H1 (cell line): Measurements from ENCODE around the gene CYP1A2. TPM values are rescaled to one million over a fixed set of nuclear protein-coding genes. Genes with fewer than 3 reads are reported as not detected.

Experiments used
- CTCF ChIA-PET: fragments of 300-600 bp; sonication (Branson Sonifier 250); formaldehyde crosslinking; loops from one replicate; lab custom pipeline; 2021; ENCODE audit not compliant: partially characterized antibody; lab: Charles Lee
- POLR2A ChIA-PET: fragments of 300-600 bp; sonication (Branson Sonifier 250); formaldehyde crosslinking; loops from one replicate; lab custom pipeline; 2021; ENCODE audit warnings: inconsistent platforms; ENCODE audit not compliant: partially characterized antibody; lab: Charles Lee
- DNase-seq, 2 experiments: peaks; one replicate each; pipeline versions ENCODE4 v3.0.0 to v3.0.0-alpha.2; 2010 to 2022; ENCODE audit warnings: low spot score in 2 of 2, low read depth in 1 of 2, mixed read lengths in 1 of 2
- FAIRE-seq: peaks from 2 replicates; lab custom pipeline; 2011; peaks lifted over from hg19 to GRCh38; lab: Jason Lieb, UNC
- H2AFZ ChIP-seq: 2 replicates; pipeline ENCODE4 v1.8.1; 2012; ENCODE audit warnings: low read length, inconsistent platforms
- H2AK5ac ChIP-seq: 2 replicates; pipeline ENCODE4 v1.6.1; 2013; ENCODE audit warnings: low read depth, low read length
- H2BK120ac ChIP-seq: replicated peaks from 2 replicates; pipeline ENCODE3; 2013; ENCODE audit warnings: low read depth, low read length, inconsistent platforms
- H2BK12ac ChIP-seq: 2 replicates; pipeline ENCODE4 v1.6.1; 2013; ENCODE audit warnings: low read depth, low read length
- H2BK15ac ChIP-seq: 2 replicates; pipeline ENCODE4 v1.6.1; 2013; ENCODE audit warnings: low read length
- H2BK20ac ChIP-seq: 2 replicates; pipeline ENCODE4 v1.6.1; 2013; ENCODE audit warnings: low read length
- H2BK5ac ChIP-seq: 2 replicates; pipeline ENCODE4 v1.6.1; 2013; ENCODE audit warnings: low read depth, low read length
- H3K14ac ChIP-seq: 2 replicates; pipeline ENCODE4 v1.6.1; 2013; ENCODE audit warnings: inconsistent platforms; ENCODE audit not compliant: insufficient read length
- H3K18ac ChIP-seq: 2 replicates; pipeline ENCODE4 v1.6.1; 2013; ENCODE audit warnings: low read length; ENCODE audit errors: extremely low read depth
- H3K23ac ChIP-seq: 2 replicates; pipeline ENCODE4 v1.6.1; 2013; ENCODE audit warnings: inconsistent platforms; ENCODE audit not compliant: insufficient read length
- H3K23me2 ChIP-seq: 2 replicates; pipeline ENCODE4 v1.6.1; 2013; ENCODE audit warnings: low read depth, low read length
- H3K27ac ChIP-seq: 2 replicates; pipeline ENCODE4 v1.6.1; 2011; ENCODE audit warnings: low read depth, low read length, inconsistent platforms
- H3K27me3 ChIP-seq, 4 experiments: replicated peaks in 1 of 4; 1 replicate in 1 of 4; 2 replicates in 3 of 4; pipeline versions ENCODE4 v1.6.1 to v1.8.1; 2011 to 2013; ENCODE audit warnings: low read length in 3 of 4, mild to moderate bottlenecking in 3 of 4, inconsistent platforms in 2 of 4, mixed read lengths in 2 of 4, moderate library complexity in 1 of 4; ENCODE audit not compliant: control insufficient read depth in 3 of 4, insufficient read depth in 3 of 4; ENCODE audit errors: extremely low read depth in 1 of 4
- H3K36me3 ChIP-seq, 4 experiments: 2 replicates each; pipeline versions ENCODE4 v1.6.1 to v1.8.1; 2011 to 2013; ENCODE audit warnings: mild to moderate bottlenecking in 4 of 4, low read length in 3 of 4, moderate library complexity in 2 of 4, control low read depth in 1 of 4, inconsistent platforms in 1 of 4; ENCODE audit not compliant: insufficient read depth in 4 of 4, control insufficient read depth in 2 of 4
- H3K4ac ChIP-seq: replicated peaks from 2 replicates; pipeline ENCODE3; 2013; ENCODE audit warnings: low read length, low read depth, mixed read lengths, inconsistent platforms; ENCODE audit not compliant: insufficient read length
- H3K4me1 ChIP-seq, 4 experiments: replicated peaks in 1 of 4; 1 replicate in 1 of 4; 2 replicates in 3 of 4; pipeline versions ENCODE4 v1.6.1 to v1.8.1; 2011 to 2013; ENCODE audit warnings: low read length in 3 of 4, inconsistent platforms in 2 of 4, mixed read lengths in 1 of 4; ENCODE audit not compliant: insufficient read depth in 4 of 4, control insufficient read depth in 3 of 4
- H3K4me2 ChIP-seq, 2 experiments: 2 replicates each; pipeline versions ENCODE4 v1.6.1 to v1.8.1; 2011 to 2013; ENCODE audit warnings: low read depth in 2 of 2, low read length in 2 of 2, control low read depth in 1 of 2, inconsistent platforms in 1 of 2, mild to moderate bottlenecking in 1 of 2; ENCODE audit not compliant: insufficient read depth in 1 of 2
- H3K4me3 ChIP-seq, 4 experiments: fragments of 200-600, 300-600 bp in 1 of 4; sonication (generic), shearing (Covaris generic), sonication (Bioruptor Twin) in 1 of 4; 2 replicates each; pipeline versions ENCODE4 v1.5.1 to v1.8.1; 2011 to 2016; ENCODE audit warnings: low read length in 4 of 4, low read depth in 3 of 4, control low read depth in 2 of 4, inconsistent platforms in 2 of 4, mild to moderate bottlenecking in 2 of 4, mixed read lengths in 1 of 4, moderate library complexity in 1 of 4; ENCODE audit not compliant: insufficient read depth in 2 of 4; ENCODE audit errors: extremely low read depth in 1 of 4
- H3K56ac ChIP-seq: replicated peaks from 2 replicates; pipeline ENCODE3; 2013; ENCODE audit warnings: low read depth, mild to moderate bottlenecking, mixed read lengths, low read length, inconsistent platforms; ENCODE audit not compliant: insufficient read length
- H3K79me1 ChIP-seq: 2 replicates; pipeline ENCODE4 v1.6.1; 2013; ENCODE audit warnings: low read depth, low read length, control low read depth
- H3K79me2 ChIP-seq, 2 experiments: 2 replicates each; pipeline versions ENCODE4 v1.6.1 to v1.8.1; 2012 to 2013; ENCODE audit warnings: low read length in 2 of 2, mild to moderate bottlenecking in 2 of 2, inconsistent platforms in 1 of 2; ENCODE audit not compliant: insufficient read depth in 2 of 2, control insufficient read depth in 1 of 2
- H3K9ac ChIP-seq, 4 experiments: replicated peaks in 1 of 4; 1 replicate in 1 of 4; 2 replicates in 3 of 4; pipeline versions ENCODE4 v1.6.1 to v1.8.1; 2011 to 2013; ENCODE audit warnings: low read depth in 3 of 4, low read length in 3 of 4, control low read depth in 2 of 4, mild to moderate bottlenecking in 2 of 4, moderate library complexity in 2 of 4, inconsistent platforms in 1 of 4; ENCODE audit errors: extremely low read depth in 1 of 4
- H3K9me3 ChIP-seq, 2 experiments: 2 replicates each; pipeline versions ENCODE4 v1.6.1 to v1.8.1; 2012 to 2013; ENCODE audit warnings: mild to moderate bottlenecking in 2 of 2, moderate library complexity in 2 of 2, control low read depth in 1 of 2, inconsistent platforms in 1 of 2, low read depth in 1 of 2, low read length in 1 of 2, mixed read lengths in 1 of 2; ENCODE audit not compliant: insufficient read depth in 2 of 2
- H4K20me1 ChIP-seq, 2 experiments: replicated peaks in 1 of 2; 2 replicates each; pipeline versions ENCODE3 to v1.8.1; 2011 to 2013; ENCODE audit warnings: inconsistent platforms in 2 of 2, low read length in 2 of 2, mild to moderate bottlenecking in 1 of 2; ENCODE audit not compliant: insufficient read depth in 2 of 2, control insufficient read depth in 1 of 2
- H4K5ac ChIP-seq: 2 replicates; pipeline ENCODE4 v1.6.1; 2013; ENCODE audit warnings: low read length, low read depth, mixed read lengths, inconsistent platforms; ENCODE audit not compliant: insufficient read length
- H4K8ac ChIP-seq: 2 replicates; pipeline ENCODE4 v1.8.0; 2013; ENCODE audit warnings: mild to moderate bottlenecking, moderate library complexity, low read length, inconsistent platforms; ENCODE audit not compliant: insufficient read depth; ENCODE audit errors: extremely low read depth
- H4K91ac ChIP-seq: replicated peaks from 2 replicates; pipeline ENCODE3; 2013; ENCODE audit warnings: low read length, mixed read lengths, inconsistent platforms; ENCODE audit not compliant: insufficient read length
- CEBPB ChIP-seq: IDR thresholded peaks from 2 replicates; pipeline ENCODE4 v1.6.1; 2012; ENCODE audit warnings: low read depth, low read length
- EP300 ChIP-seq, 2 experiments: IDR thresholded peaks; 1 replicate in 1 of 2; 2 replicates in 1 of 2; pipeline ENCODE4 v1.6.1; 2011 to 2012; ENCODE audit warnings: low read depth in 2 of 2, low read length in 2 of 2, mild to moderate bottlenecking in 2 of 2, borderline replicate concordance in 1 of 2, inconsistent platforms in 1 of 2, moderate library complexity in 1 of 2
- GABPA ChIP-seq: IDR thresholded peaks from 2 replicates; pipeline ENCODE4 v1.6.1; 2011; ENCODE audit warnings: mild to moderate bottlenecking, low read length, moderate library complexity, borderline replicate concordance; ENCODE audit not compliant: insufficient read depth
- GTF2F1 ChIP-seq: IDR thresholded peaks from 2 replicates; pipeline ENCODE4 v1.6.1; 2012; ENCODE audit warnings: low read depth, low read length, improper control_type of control experiment, borderline replicate concordance
- JUN ChIP-seq: IDR thresholded peaks from 2 replicates; pipeline ENCODE4 v1.6.1; 2011; ENCODE audit warnings: low read depth, mild to moderate bottlenecking, improper control_type of control experiment, low read length
- KDM5A ChIP-seq: fragments of 200-600 bp; IDR thresholded peaks from 2 replicates; pipeline ENCODE4 v1.7.1; 2012; ENCODE audit warnings: mild to moderate bottlenecking, low read length, inconsistent platforms, mixed read lengths
- POLR2AphosphoS5 ChIP-seq: IDR thresholded peaks from 2 replicates; pipeline ENCODE4 v1.6.1; 2011; ENCODE audit warnings: low read depth, low read length
- RFX5 ChIP-seq: IDR thresholded peaks from 2 replicates; pipeline ENCODE4 v1.6.1; 2011; ENCODE audit warnings: low read depth, low read length, improper control_type of control experiment, borderline replicate concordance
- SRF ChIP-seq: IDR thresholded peaks from 2 replicates; pipeline ENCODE4 v1.6.1; 2011; ENCODE audit warnings: mild to moderate bottlenecking, low read depth, low read length, moderate library complexity
- TBP ChIP-seq: IDR thresholded peaks from 2 replicates; pipeline ENCODE4 v1.6.1; 2011; ENCODE audit warnings: low read depth, low read length, improper control_type of control experiment
- TEAD4 ChIP-seq: IDR thresholded peaks from 2 replicates; pipeline ENCODE4 v1.6.1; 2012; ENCODE audit warnings: low read depth, low read length, inconsistent platforms, mixed read lengths
- USF2 ChIP-seq: IDR thresholded peaks from 2 replicates; pipeline ENCODE4 v1.6.1; 2011; ENCODE audit warnings: low read length, improper control_type of control experiment
- ZNF274 ChIP-seq: IDR thresholded peaks from 2 replicates; pipeline ENCODE4 v1.7.0; 2012; ENCODE audit warnings: low read length, borderline replicate concordance; ENCODE audit errors: extremely low read depth
- WGBS, 2 experiments: shearing (Covaris generic) in 1 of 2; methylation state at CpG; one replicate each; pipeline versions ENCODE4 v1.1.6 to v1.1.7; 2013 to 2015; ENCODE audit warnings: low lambda C conversion rate in 2 of 2, mixed read lengths in 2 of 2, inconsistent platforms in 1 of 2, low coverage in 1 of 2, missing lambda C conversion rate in 1 of 2; ENCODE audit not compliant: insufficient replicate concordance in 2 of 2, insufficient coverage in 1 of 2, insufficient read length in 1 of 2; ENCODE audit errors: extremely low coverage in 1 of 2, missing lambda C conversion rate in 1 of 2; 5-methylcytosine and 5-hydroxymethylcytosine counted together
- polyA plus RNA-seq, 7 experiments: library from polyadenylated mRNA; depleted of rRNA in 3 of 7; stranded (reverse) in 5 of 7; unstranded in 2 of 7; fragments of >200 nt in 5 of 7; fragments of 200-250 nt in 2 of 7; gene quantifications; 1 replicate in 5 of 7; 2 replicates in 1 of 7; 4 replicates in 1 of 7; pipeline versions ENCODE4 v1.2.1 to v1.2.3, GENCODE V29; 2011 to 2013; ENCODE audit warnings: missing spikeins in 2 of 7, mixed read lengths in 2 of 7
- total RNA-seq: library from RNA; stranded (reverse); fragmentation: NEBNext Ultra II Directional; extraction: Animal tissue kit (Norgen Biotek cat#: 25700); gene quantifications from 2 replicates; pipeline ENCODE4 v1.2.1, GENCODE V29; 2021

CYP1A2 gene
- total and polyA plus RNA-seq, 2 of the 8 experiments (the other 6 are each of a cell fraction or from before 2014, with no cell fraction given), result not detected

- H3K36me3 ChIP-seq, result no peaks in the 10 kb centered on the region
- no peak overlapping the region for H3K18ac ChIP-seq
- no peaks in the 10 kb centered on the region for H3K23me2 ChIP-seq
- H3K4ac ChIP-seq, result no peak overlapping the region
- H3K56ac ChIP-seq, result no peak overlapping the region
- H3K27ac ChIP-seq, result no peak overlapping the region
- no peak overlapping the region for H2BK120ac ChIP-seq
- H3K79me2 ChIP-seq, result no peaks in the 10 kb centered on the region
- H3K4me1 ChIP-seq, result peaks cover 0 to 4% (median 0%) of the 10 kb centered on the region in 4 experiments; a peak in 2 of 7 replicates
- WGBS, 2 experiments, result 86% methylated on average over 8 of the region's 8 CpGs; no CpG with 5 or more reads in 1 of the 2 experiments
- no peak overlapping the region for H2BK20ac ChIP-seq
- H4K8ac ChIP-seq, result no peak overlapping the region
- H3K4me3 ChIP-seq, result no peak overlapping the region
- no peak overlapping the region for H3K23ac ChIP-seq
- H4K20me1 ChIP-seq, result no peaks in the 10 kb centered on the region
- H3K79me1 ChIP-seq, result no peaks in the 10 kb centered on the region
- H2BK15ac ChIP-seq, result no peak overlapping the region
- H3K14ac ChIP-seq, result no peak overlapping the region
- no peak overlapping the region for H2BK5ac ChIP-seq
- ChIA-PET POLR2A (interaction anchor here (0.7 to 4.8 kb wide), 5 partner anchors 8 to 134 kb away, joined by 3 to 47 read pairs (median 4); partner anchors contain the start of gene CYP1A1), CTCF (interaction anchor here (0.6 to 53.7 kb wide), 5 partner anchors 18 to 127 kb away, joined by 3 to 1439 read pairs (median 4); partner anchors contain the start of gene CLK3)
- H3K27me3 ChIP-seq, result peaks cover 0 to 4% (median 2%) of the 10 kb centered on the region in 4 experiments; a peak in 2 of 7 replicates
- no peak overlapping the region; the same call in 1 of the 2 replicates for H2AK5ac ChIP-seq
- H3K4me2 ChIP-seq, result no peak overlapping the region
- H4K91ac ChIP-seq, result no peak overlapping the region
- H2AFZ ChIP-seq, result no peak overlapping the region
- H2BK12ac ChIP-seq, result no peak overlapping the region
- no peak overlapping the region for H3K9ac ChIP-seq
- FAIRE-seq, result no peak
- DNase-seq, result no peak
- H3K9me3 ChIP-seq, result no peaks in the 10 kb centered on the region
- H4K5ac ChIP-seq, result no peak overlapping the region
- TF ChIP-seq CEBPB (no peak), POLR2AphosphoS5 (no peak), SRF (no peak), RFX5 (no peak), KDM5A (no peak), GABPA (no peak), JUN (no peak), USF2 (no peak), ZNF274 (no peak), TEAD4 (no peak), EP300 (IDR thresholded peaks at IDR 0.05; ENCODE audit: borderline replicate concordance in 1 of 2, low read depth in 2 of 2, low read length in 2 of 2) (no peak), GTF2F1 (no peak), TBP (no peak)
Observed at GRCh38 chr15:74752011-74752410, 3.4 kb downstream of the CYP1A2 start.
